ENCODE measurements around the gene DPP4. TPM values are rescaled to one million over a fixed set of nuclear protein-coding genes. Genes with fewer than 3 reads are reported as not detected.
A peak's percentile ranks its signal among the peaks of the same experiment; 100 is the strongest.

DPP4 gene
- total and polyA plus RNA-seq, 4 donors = 7.2 to 51.6 (median 21.3) TPM

DNA sequence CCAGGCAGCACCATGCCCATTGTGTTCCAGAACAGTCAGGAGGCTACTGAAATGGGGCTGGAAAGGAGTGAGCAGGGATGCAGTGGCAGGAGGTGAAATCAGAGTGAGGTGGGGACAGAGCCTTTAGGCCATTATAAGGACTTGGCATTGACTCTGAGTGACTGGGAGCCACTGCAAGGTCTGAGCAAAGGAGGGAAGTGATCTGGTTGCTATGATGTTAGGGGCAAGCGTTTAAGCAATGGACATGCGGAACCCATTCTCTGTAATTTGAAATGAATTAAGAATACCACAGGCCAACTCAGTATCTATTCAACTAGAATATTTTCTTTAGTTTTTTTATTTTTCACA lies 98.2 kb downstream of the DPP4 start:
- no peak for DNase-seq
- no peak for ATAC-seq (ENCODE audit: insufficient read depth, low FRiP score)
- H3K4me1 ChIP-seq (ENCODE audit: control insufficient read depth in 5 of 5, insufficient read depth in 5 of 5, low read length in 5 of 5) = no peaks in the 10 kb centered on the region

DNA sequence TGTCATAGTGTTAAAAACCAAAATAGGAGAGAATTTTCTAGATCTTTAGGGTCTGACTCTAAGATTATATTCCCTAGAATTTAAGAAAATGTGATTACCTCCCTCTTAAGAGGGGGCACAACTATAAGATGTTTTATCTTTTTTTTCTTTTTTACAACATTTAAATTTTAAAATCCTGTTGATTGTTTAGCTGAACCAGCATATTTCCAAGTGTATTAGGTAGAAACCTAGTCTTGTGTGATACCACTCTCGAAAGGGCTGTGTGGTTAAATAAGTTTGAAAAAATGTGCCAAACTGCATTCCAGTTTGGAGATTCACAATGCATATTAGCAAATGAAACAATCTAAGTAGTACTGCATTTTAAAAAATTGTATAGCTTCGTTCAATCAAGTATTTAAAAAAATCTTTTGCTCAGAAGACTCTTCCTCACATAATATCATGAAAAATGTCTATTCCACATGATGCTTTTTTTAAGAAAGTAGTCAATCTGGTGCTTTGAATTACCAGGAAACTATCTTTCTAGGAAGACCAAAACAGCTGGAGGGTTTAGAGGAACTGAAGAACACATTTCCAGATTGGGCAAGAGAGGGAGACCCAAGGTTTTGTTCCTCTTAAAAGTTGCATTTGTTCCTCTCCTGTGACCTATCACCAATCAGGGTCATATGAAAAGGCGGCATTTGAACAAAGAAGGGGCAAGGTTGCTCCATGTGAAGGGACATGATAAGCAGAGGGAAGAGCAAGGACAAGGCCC lies 98.8 kb downstream of the DPP4 start:
- Histone ChIP-seq H3K27me3 (ENCODE audit: control insufficient read depth in 3 of 3, insufficient read depth in 3 of 3, low read length in 2 of 3) (no peaks in the 10 kb centered on the region), H3K4me1 (ENCODE audit: control insufficient read depth in 5 of 5, insufficient read depth in 5 of 5, low read length in 5 of 5) (no peaks in the 10 kb centered on the region), H3K27ac (ENCODE audit: low read depth in 1 of 2, low read length in 1 of 2) (peak overlapping the region in 1 of 2 donors; percentile 61), H3K9me3 (ENCODE audit: control insufficient read depth in 4 of 4, insufficient read depth in 3 of 4, low read length in 3 of 4) (no peaks in the 10 kb centered on the region), H3K9ac (ENCODE audit: insufficient read depth in 1 of 2, low read length in 2 of 2) (no peak overlapping the region), H3K4me3 (no peak overlapping the region), H3K36me3 (ENCODE audit: control insufficient read depth in 4 of 4, insufficient read depth in 4 of 4, low read length in 4 of 4) (no peaks in the 10 kb centered on the region)
- ATAC-seq (ENCODE audit: insufficient read depth, low FRiP score) (peak; percentile 3), DNase-seq (no peak)
- 72 to 77% methylated on average over 3 of the region's 3 CpGs for WGBS, 2 donors
- TF ChIP-seq, protein P1, sequence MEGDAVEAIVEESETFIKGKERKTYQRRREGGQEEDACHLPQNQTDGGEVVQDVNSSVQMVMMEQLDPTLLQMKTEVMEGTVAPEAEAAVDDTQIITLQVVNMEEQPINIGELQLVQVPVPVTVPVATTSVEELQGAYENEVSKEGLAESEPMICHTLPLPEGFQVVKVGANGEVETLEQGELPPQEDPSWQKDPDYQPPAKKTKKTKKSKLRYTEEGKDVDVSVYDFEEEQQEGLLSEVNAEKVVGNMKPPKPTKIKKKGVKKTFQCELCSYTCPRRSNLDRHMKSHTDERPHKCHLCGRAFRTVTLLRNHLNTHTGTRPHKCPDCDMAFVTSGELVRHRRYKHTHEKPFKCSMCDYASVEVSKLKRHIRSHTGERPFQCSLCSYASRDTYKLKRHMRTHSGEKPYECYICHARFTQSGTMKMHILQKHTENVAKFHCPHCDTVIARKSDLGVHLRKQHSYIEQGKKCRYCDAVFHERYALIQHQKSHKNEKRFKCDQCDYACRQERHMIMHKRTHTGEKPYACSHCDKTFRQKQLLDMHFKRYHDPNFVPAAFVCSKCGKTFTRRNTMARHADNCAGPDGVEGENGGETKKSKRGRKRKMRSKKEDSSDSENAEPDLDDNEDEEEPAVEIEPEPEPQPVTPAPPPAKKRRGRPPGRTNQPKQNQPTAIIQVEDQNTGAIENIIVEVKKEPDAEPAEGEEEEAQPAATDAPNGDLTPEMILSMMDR (IDR thresholded peaks at IDR 0.05; ENCODE audit: control extremely low read depth, extremely low read depth) = no peak

More for the DNA sequence above, 98.2 kb downstream of the DPP4 start:
- Histone ChIP-seq H3K9ac (ENCODE audit: insufficient read depth in 1 of 2, low read length in 2 of 2) (no peak overlapping the region), H3K27ac (ENCODE audit: low read depth in 1 of 2, low read length in 1 of 2) (peak overlapping the region in 1 of 2 donors; percentile 61), H3K36me3 (ENCODE audit: control insufficient read depth in 4 of 4, insufficient read depth in 4 of 4, low read length in 4 of 4) (no peaks in the 10 kb centered on the region), H3K4me3 (no peak overlapping the region), H3K9me3 (ENCODE audit: control insufficient read depth in 4 of 4, insufficient read depth in 3 of 4, low read length in 3 of 4) (no peaks in the 10 kb centered on the region), H3K27me3 (ENCODE audit: control insufficient read depth in 3 of 3, insufficient read depth in 3 of 3, low read length in 2 of 3) (no peaks in the 10 kb centered on the region)
- WGBS, 2 donors = 93 to 100% methylated on average over 2 of the region's 2 CpGs
- TF ChIP-seq, protein P1 (IDR thresholded peaks at IDR 0.05; ENCODE audit: control extremely low read depth, extremely low read depth) = no peak

DNA sequence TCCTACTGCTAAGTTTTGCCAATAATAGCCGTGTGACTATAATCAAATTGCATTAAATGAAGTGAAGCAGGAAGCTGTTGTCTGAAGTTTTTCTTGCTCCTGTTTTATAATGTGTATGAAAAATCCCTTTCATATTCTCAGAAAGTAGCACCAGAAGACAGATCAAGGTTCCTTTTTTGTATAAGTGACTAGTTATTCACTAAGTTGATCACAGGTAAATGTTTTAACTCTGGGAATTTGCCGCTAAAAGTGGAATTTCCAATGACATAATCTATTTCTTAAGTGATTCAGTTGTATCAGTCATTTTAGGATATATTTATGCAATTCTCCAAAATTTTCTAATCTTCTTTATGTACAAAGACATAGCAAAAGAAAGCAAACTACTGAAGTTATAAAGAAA lies 99.6 kb downstream of the DPP4 start:
- 88 to 94% methylated on average over 2 of the region's 2 CpGs for WGBS, 2 donors
- ATAC-seq (ENCODE audit: insufficient read depth, low FRiP score) = no peak

More for the DNA sequence above, 99.6 kb downstream of the DPP4 start:
- Histone ChIP-seq H3K4me1 (ENCODE audit: control insufficient read depth in 5 of 5, insufficient read depth in 5 of 5, low read length in 5 of 5) (no peaks in the 10 kb centered on the region), H3K27ac (ENCODE audit: low read depth in 1 of 2, low read length in 1 of 2) (no peak overlapping the region), H3K36me3 (ENCODE audit: control insufficient read depth in 4 of 4, insufficient read depth in 4 of 4, low read length in 4 of 4) (no peaks in the 10 kb centered on the region), H3K27me3 (ENCODE audit: control insufficient read depth in 3 of 3, insufficient read depth in 3 of 3, low read length in 2 of 3) (no peaks in the 10 kb centered on the region), H3K4me3 (no peak overlapping the region), H3K9me3 (ENCODE audit: control insufficient read depth in 4 of 4, insufficient read depth in 3 of 4, low read length in 3 of 4) (no peaks in the 10 kb centered on the region), H3K9ac (ENCODE audit: insufficient read depth in 1 of 2, low read length in 2 of 2) (no peak overlapping the region)
- TF ChIP-seq, protein P1 (IDR thresholded peaks at IDR 0.05; ENCODE audit: control extremely low read depth, extremely low read depth) = no peak
- DNase-seq = no peak

Measured in lung (tissue), 12 donors.